H1 (cell line): ENCODE data around the gene WDR37. TPM values are rescaled to one million over a fixed set of nuclear protein-coding genes. Genes with fewer than 3 reads are reported as not detected.

Experiments used
- CTCF ChIA-PET: fragments of 300-600 bp; sonication (Branson Sonifier 250); formaldehyde crosslinking; loops from one replicate; lab custom pipeline; 2021; ENCODE audit not compliant: partially characterized antibody; lab: Charles Lee
- POLR2A ChIA-PET: fragments of 300-600 bp; sonication (Branson Sonifier 250); formaldehyde crosslinking; loops from one replicate; lab custom pipeline; 2021; ENCODE audit warnings: inconsistent platforms; ENCODE audit not compliant: partially characterized antibody; lab: Charles Lee
- DNase-seq, 2 experiments: peaks; one replicate each; pipeline versions ENCODE4 v3.0.0 to v3.0.0-alpha.2; 2010 to 2022; ENCODE audit warnings: low spot score in 2 of 2, low read depth in 1 of 2, mixed read lengths in 1 of 2
- FAIRE-seq: peaks from 2 replicates; lab custom pipeline; 2011; peaks lifted over from hg19 to GRCh38; lab: Jason Lieb, UNC
- H2AFZ ChIP-seq: 2 replicates; pipeline ENCODE4 v1.8.1; 2012; ENCODE audit warnings: low read length, inconsistent platforms
- H2AK5ac ChIP-seq: 2 replicates; pipeline ENCODE4 v1.6.1; 2013; ENCODE audit warnings: low read depth, low read length
- H2BK120ac ChIP-seq: replicated peaks from 2 replicates; pipeline ENCODE3; 2013; ENCODE audit warnings: low read depth, low read length, inconsistent platforms
- H2BK12ac ChIP-seq: 2 replicates; pipeline ENCODE4 v1.6.1; 2013; ENCODE audit warnings: low read depth, low read length
- H2BK15ac ChIP-seq: 2 replicates; pipeline ENCODE4 v1.6.1; 2013; ENCODE audit warnings: low read length
- H2BK20ac ChIP-seq: 2 replicates; pipeline ENCODE4 v1.6.1; 2013; ENCODE audit warnings: low read length
- H2BK5ac ChIP-seq: 2 replicates; pipeline ENCODE4 v1.6.1; 2013; ENCODE audit warnings: low read depth, low read length
- H3K14ac ChIP-seq: 2 replicates; pipeline ENCODE4 v1.6.1; 2013; ENCODE audit warnings: inconsistent platforms; ENCODE audit not compliant: insufficient read length
- H3K18ac ChIP-seq: 2 replicates; pipeline ENCODE4 v1.6.1; 2013; ENCODE audit warnings: low read length; ENCODE audit errors: extremely low read depth
- H3K23ac ChIP-seq: 2 replicates; pipeline ENCODE4 v1.6.1; 2013; ENCODE audit warnings: inconsistent platforms; ENCODE audit not compliant: insufficient read length
- H3K23me2 ChIP-seq: 2 replicates; pipeline ENCODE4 v1.6.1; 2013; ENCODE audit warnings: low read depth, low read length
- H3K27ac ChIP-seq: 2 replicates; pipeline ENCODE4 v1.6.1; 2011; ENCODE audit warnings: low read depth, low read length, inconsistent platforms
- H3K27me3 ChIP-seq, 4 experiments: replicated peaks in 1 of 4; 1 replicate in 1 of 4; 2 replicates in 3 of 4; pipeline versions ENCODE4 v1.6.1 to v1.8.1; 2011 to 2013; ENCODE audit warnings: low read length in 3 of 4, mild to moderate bottlenecking in 3 of 4, inconsistent platforms in 2 of 4, mixed read lengths in 2 of 4, moderate library complexity in 1 of 4; ENCODE audit not compliant: control insufficient read depth in 3 of 4, insufficient read depth in 3 of 4; ENCODE audit errors: extremely low read depth in 1 of 4
- H3K36me3 ChIP-seq, 4 experiments: 2 replicates each; pipeline versions ENCODE4 v1.6.1 to v1.8.1; 2011 to 2013; ENCODE audit warnings: mild to moderate bottlenecking in 4 of 4, low read length in 3 of 4, moderate library complexity in 2 of 4, control low read depth in 1 of 4, inconsistent platforms in 1 of 4; ENCODE audit not compliant: insufficient read depth in 4 of 4, control insufficient read depth in 2 of 4
- H3K4ac ChIP-seq: replicated peaks from 2 replicates; pipeline ENCODE3; 2013; ENCODE audit warnings: low read length, low read depth, mixed read lengths, inconsistent platforms; ENCODE audit not compliant: insufficient read length
- H3K4me1 ChIP-seq, 4 experiments: replicated peaks in 1 of 4; 1 replicate in 1 of 4; 2 replicates in 3 of 4; pipeline versions ENCODE4 v1.6.1 to v1.8.1; 2011 to 2013; ENCODE audit warnings: low read length in 3 of 4, inconsistent platforms in 2 of 4, mixed read lengths in 1 of 4; ENCODE audit not compliant: insufficient read depth in 4 of 4, control insufficient read depth in 3 of 4
- H3K4me2 ChIP-seq, 2 experiments: 2 replicates each; pipeline versions ENCODE4 v1.6.1 to v1.8.1; 2011 to 2013; ENCODE audit warnings: low read depth in 2 of 2, low read length in 2 of 2, control low read depth in 1 of 2, inconsistent platforms in 1 of 2, mild to moderate bottlenecking in 1 of 2; ENCODE audit not compliant: insufficient read depth in 1 of 2
- H3K4me3 ChIP-seq, 4 experiments: fragments of 200-600, 300-600 bp in 1 of 4; sonication (generic), shearing (Covaris generic), sonication (Bioruptor Twin) in 1 of 4; 2 replicates each; pipeline versions ENCODE4 v1.5.1 to v1.8.1; 2011 to 2016; ENCODE audit warnings: low read length in 4 of 4, low read depth in 3 of 4, control low read depth in 2 of 4, inconsistent platforms in 2 of 4, mild to moderate bottlenecking in 2 of 4, mixed read lengths in 1 of 4, moderate library complexity in 1 of 4; ENCODE audit not compliant: insufficient read depth in 2 of 4; ENCODE audit errors: extremely low read depth in 1 of 4
- H3K56ac ChIP-seq: replicated peaks from 2 replicates; pipeline ENCODE3; 2013; ENCODE audit warnings: low read depth, mild to moderate bottlenecking, mixed read lengths, low read length, inconsistent platforms; ENCODE audit not compliant: insufficient read length
- H3K79me1 ChIP-seq: 2 replicates; pipeline ENCODE4 v1.6.1; 2013; ENCODE audit warnings: low read depth, low read length, control low read depth
- H3K79me2 ChIP-seq, 2 experiments: 2 replicates each; pipeline versions ENCODE4 v1.6.1 to v1.8.1; 2012 to 2013; ENCODE audit warnings: low read length in 2 of 2, mild to moderate bottlenecking in 2 of 2, inconsistent platforms in 1 of 2; ENCODE audit not compliant: insufficient read depth in 2 of 2, control insufficient read depth in 1 of 2
- H3K9ac ChIP-seq, 4 experiments: replicated peaks in 1 of 4; 1 replicate in 1 of 4; 2 replicates in 3 of 4; pipeline versions ENCODE4 v1.6.1 to v1.8.1; 2011 to 2013; ENCODE audit warnings: low read depth in 3 of 4, low read length in 3 of 4, control low read depth in 2 of 4, mild to moderate bottlenecking in 2 of 4, moderate library complexity in 2 of 4, inconsistent platforms in 1 of 4; ENCODE audit errors: extremely low read depth in 1 of 4
- H3K9me3 ChIP-seq, 2 experiments: 2 replicates each; pipeline versions ENCODE4 v1.6.1 to v1.8.1; 2012 to 2013; ENCODE audit warnings: mild to moderate bottlenecking in 2 of 2, moderate library complexity in 2 of 2, control low read depth in 1 of 2, inconsistent platforms in 1 of 2, low read depth in 1 of 2, low read length in 1 of 2, mixed read lengths in 1 of 2; ENCODE audit not compliant: insufficient read depth in 2 of 2
- H4K20me1 ChIP-seq, 2 experiments: replicated peaks in 1 of 2; 2 replicates each; pipeline versions ENCODE3 to v1.8.1; 2011 to 2013; ENCODE audit warnings: inconsistent platforms in 2 of 2, low read length in 2 of 2, mild to moderate bottlenecking in 1 of 2; ENCODE audit not compliant: insufficient read depth in 2 of 2, control insufficient read depth in 1 of 2
- H4K5ac ChIP-seq: 2 replicates; pipeline ENCODE4 v1.6.1; 2013; ENCODE audit warnings: low read length, low read depth, mixed read lengths, inconsistent platforms; ENCODE audit not compliant: insufficient read length
- H4K8ac ChIP-seq: 2 replicates; pipeline ENCODE4 v1.8.0; 2013; ENCODE audit warnings: mild to moderate bottlenecking, moderate library complexity, low read length, inconsistent platforms; ENCODE audit not compliant: insufficient read depth; ENCODE audit errors: extremely low read depth
- H4K91ac ChIP-seq: replicated peaks from 2 replicates; pipeline ENCODE3; 2013; ENCODE audit warnings: low read length, mixed read lengths, inconsistent platforms; ENCODE audit not compliant: insufficient read length
- CBX8 ChIP-seq: fragments of 300-800, 300-1000 bp; sonication (generic); IDR thresholded peaks from 2 replicates; pipeline ENCODE4 v1.7.1; 2016; ENCODE audit warnings: low read depth, low read length, borderline replicate concordance
- CTCF ChIP-seq, 3 experiments: IDR thresholded peaks; 1 replicate in 2 of 3; 2 replicates in 1 of 3; pipeline versions ENCODE4 v1.5.1 to v1.6.1; 2011; ENCODE audit warnings: low read length in 3 of 3, mild to moderate bottlenecking in 3 of 3, inconsistent platforms in 2 of 3, low read depth in 1 of 3, moderate library complexity in 1 of 3; ENCODE audit not compliant: insufficient read depth in 1 of 3; ENCODE audit errors: control extremely low read depth in 1 of 3
- JUN ChIP-seq: IDR thresholded peaks from 2 replicates; pipeline ENCODE4 v1.6.1; 2011; ENCODE audit warnings: low read depth, mild to moderate bottlenecking, improper control_type of control experiment, low read length
- KDM4A ChIP-seq: IDR thresholded peaks from one replicate; pipeline ENCODE4 v1.7.1; 2012; ENCODE audit warnings: low read depth, mild to moderate bottlenecking, moderate library complexity, low read length, inconsistent platforms; ENCODE audit not compliant: severe bottlenecking
- NRF1 ChIP-seq: IDR thresholded peaks from 2 replicates; pipeline ENCODE4 v1.6.1; 2011; ENCODE audit warnings: mild to moderate bottlenecking, low read depth, low read length, improper control_type of control experiment
- SAP30 ChIP-seq: fragments of 300-600 bp; sonication (generic); IDR thresholded peaks from 2 replicates; pipeline ENCODE4 v1.7.1; 2012; ENCODE audit warnings: low read length, moderate library complexity, mild to moderate bottlenecking, inconsistent platforms; ENCODE audit not compliant: insufficient read depth, insufficient replicate concordance
- SIN3A ChIP-seq, 2 experiments: IDR thresholded peaks in 1 of 2; conservative IDR thresholded peaks in 1 of 2; 2 replicates each; pipeline ENCODE4 v1.6.1; 2011 to 2012; ENCODE audit warnings: low read length in 2 of 2, improper control_type of control experiment in 1 of 2, low read depth in 1 of 2, mild to moderate bottlenecking in 1 of 2
- YY1 ChIP-seq: IDR thresholded peaks from 2 replicates; pipeline ENCODE4 v1.6.1; 2011; ENCODE audit warnings: low read depth, mild to moderate bottlenecking, low read length
- WGBS, 2 experiments: shearing (Covaris generic) in 1 of 2; methylation state at CpG; one replicate each; pipeline versions ENCODE4 v1.1.6 to v1.1.7; 2013 to 2015; ENCODE audit warnings: low lambda C conversion rate in 2 of 2, mixed read lengths in 2 of 2, inconsistent platforms in 1 of 2, low coverage in 1 of 2, missing lambda C conversion rate in 1 of 2; ENCODE audit not compliant: insufficient replicate concordance in 2 of 2, insufficient coverage in 1 of 2, insufficient read length in 1 of 2; ENCODE audit errors: extremely low coverage in 1 of 2, missing lambda C conversion rate in 1 of 2; 5-methylcytosine and 5-hydroxymethylcytosine counted together
- polyA plus RNA-seq, 7 experiments: library from polyadenylated mRNA; depleted of rRNA in 3 of 7; stranded (reverse) in 5 of 7; unstranded in 2 of 7; fragments of >200 nt in 5 of 7; fragments of 200-250 nt in 2 of 7; gene quantifications; 1 replicate in 5 of 7; 2 replicates in 1 of 7; 4 replicates in 1 of 7; pipeline versions ENCODE4 v1.2.1 to v1.2.3, GENCODE V29; 2011 to 2013; ENCODE audit warnings: missing spikeins in 2 of 7, mixed read lengths in 2 of 7
- total RNA-seq: library from RNA; stranded (reverse); fragmentation: NEBNext Ultra II Directional; extraction: Animal tissue kit (Norgen Biotek cat#: 25700); gene quantifications from 2 replicates; pipeline ENCODE4 v1.2.1, GENCODE V29; 2021

WDR37 gene
- total and polyA plus RNA-seq, 2 of the 8 experiments (the other 6 are each of a cell fraction or from before 2014, with no cell fraction given): 9.6 to 12.0 TPM

GRCh38 chr10:1061930-1062774 lies 6.0 kb downstream of the WDR37 start:
- H3K9me3 ChIP-seq: no peaks in the 10 kb centered on the region
- POLR2A ChIA-PET: interaction anchor here (0.5 to 1.3 kb wide), 3 partner anchors 13 to 134 kb away, joined by 3 to 5 read pairs (median 4); partner anchors contain the start of gene IDI1
- FAIRE-seq: no peak
- CTCF ChIA-PET: interaction anchor here (0.7 to 1.5 kb wide), 2 partner anchors 12 to 189 kb away, joined by 3 to 4 read pairs; no protein-coding TSS in a partner anchor
- no peak overlapping the region for H3K9ac ChIP-seq
- no peak overlapping the region for H2AFZ ChIP-seq
- peaks cover 10% of the 10 kb centered on the region; the same call in 1 of the 2 replicates for H3K79me1 ChIP-seq
- H2AK5ac ChIP-seq: no peak overlapping the region
- H2BK12ac ChIP-seq: no peak overlapping the region
- no peak for DNase-seq
- H3K79me2 ChIP-seq: peaks cover 3 to 48% of the 10 kb centered on the region in 2 experiments; a peak in 3 of 4 replicates
- H3K23me2 ChIP-seq: no peaks in the 10 kb centered on the region
- no peak overlapping the region for H2BK120ac ChIP-seq
- H3K36me3 ChIP-seq: no peaks in the 10 kb centered on the region
- H3K27me3 ChIP-seq: no peaks in the 10 kb centered on the region
- no peak overlapping the region for H2BK20ac ChIP-seq
- H3K23ac ChIP-seq: no peak overlapping the region
- H2BK5ac ChIP-seq: no peak overlapping the region
- peaks cover 1 to 3% of the 10 kb centered on the region in 2 experiments for H4K20me1 ChIP-seq
- H3K4me3 ChIP-seq: no peak overlapping the region
- H4K91ac ChIP-seq: no peak overlapping the region
- peaks cover 0 to 7% (median 1%) of the 10 kb centered on the region in 4 experiments; a peak in 3 of 7 replicates for H3K4me1 ChIP-seq
- no peak overlapping the region for H3K18ac ChIP-seq
- no peak overlapping the region for H3K27ac ChIP-seq
- no peak overlapping the region for H3K4me2 ChIP-seq
- no peak overlapping the region for H3K4ac ChIP-seq
- H3K56ac ChIP-seq: no peak overlapping the region
- no peak overlapping the region for H2BK15ac ChIP-seq
- no peak overlapping the region for H3K14ac ChIP-seq
- H4K5ac ChIP-seq: no peak overlapping the region
- WGBS, 2 experiments: 92% methylated on average over 7 of the region's 7 CpGs; no CpG with 5 or more reads in 1 of the 2 experiments
- no peak overlapping the region for H4K8ac ChIP-seq
- no peak for TF ChIP-seq YY1
- no peak for TF ChIP-seq KDM4A
- TF ChIP-seq CTCF (IDR thresholded peaks at IDR 0.05; ENCODE audit: control extremely low read depth in 1 of 3, insufficient read depth in 1 of 3, low read depth in 1 of 3, low read length in 3 of 3): no peak
- TF ChIP-seq JUN: no peak
- no peak for TF ChIP-seq CBX8
- TF ChIP-seq SIN3A (conservative IDR thresholded peaks at IDR 0.05 in 1 of 2, IDR thresholded peaks at IDR 0.05 in 1 of 2; ENCODE audit: low read depth in 1 of 2, low read length in 2 of 2): no peak
- TF ChIP-seq NRF1: no peak
- TF ChIP-seq SAP30: no peak
